Activated CD8-positive, alpha-beta T cell treated with anti-CD3 and anti-CD28 coated beads for 36 hours (primary cell): Measurements from ENCODE around the gene APOA1. TPM values are rescaled to one million over a fixed set of nuclear protein-coding genes. Genes with fewer than 3 reads are reported as not detected.

Source experiments
- ATAC-seq: fragments of 200-7000 bp; cut with Tn5 transposase; one replicate; pipeline ENCODE4 v1.10.0; 2021; ENCODE audit warnings: mild to moderate bottlenecking, moderate library complexity
- CTCF ChIA-PET: fragments of 350-600 bp; sonication (Branson Sonifier 250); formaldehyde crosslinking; loops from one replicate; lab custom pipeline; 2021; ENCODE audit warnings: antibody characterized with exemption; lab: Charles Lee
- POLR2A ChIA-PET: fragments of 350-600 bp; sonication (Branson Sonifier 250); formaldehyde crosslinking; loops from one replicate; lab custom pipeline; 2021; ENCODE audit warnings: antibody characterized with exemption; lab: Charles Lee
- DNase-seq: peaks from one replicate; pipeline ENCODE4 v3.0.0-alpha.2; 2020
- H3K27ac Mint-ChIP-seq: one replicate; pipeline ENCODE4 v1.8.0; 2021; ENCODE audit warnings: mild to moderate bottlenecking, mixed read lengths
- H3K27me3 Mint-ChIP-seq: one replicate; pipeline ENCODE4 v1.8.0; 2021; ENCODE audit warnings: mixed read lengths
- H3K36me3 Mint-ChIP-seq: one replicate; pipeline ENCODE4 v1.8.0; 2021; ENCODE audit warnings: low read depth, mixed read lengths
- H3K4me1 Mint-ChIP-seq: one replicate; pipeline ENCODE4 v1.8.0; 2021; ENCODE audit warnings: low read depth, mixed read lengths
- H3K4me3 Mint-ChIP-seq: one replicate; pipeline ENCODE4 v1.8.0; 2021; ENCODE audit warnings: mild to moderate bottlenecking, moderate library complexity, mixed read lengths
- H3K9me3 Mint-ChIP-seq: one replicate; pipeline ENCODE4 v1.8.0; 2021; ENCODE audit warnings: mixed read lengths
- intact Hi-C: fragments of 100-400 bp; cut with micrococcal nuclease; formaldehyde crosslinking; loops from one replicate; pipeline ENCODE4 v1.10.0; 2022
- total RNA-seq, 2 experiments: library from RNA; stranded (reverse); gene quantifications; one replicate each; pipeline ENCODE4 v1.2.3, GENCODE V29; 2021
- TF ChIP-seq, protein P1 (sequence below): fragments of 200-600 bp; IDR thresholded peaks from one replicate; pipeline ENCODE4 v1.8.0; 2022; ENCODE audit warnings: antibody characterized with exemption, mild to moderate bottlenecking

APOA1 gene
- total RNA-seq, 2 experiments from 2014 or later = not detected

- intact Hi-C loops = no loop called here
- Mint-ChIP-seq H3K36me3 (peaks cover 46% of the 10 kb centered on the region), H3K9me3 (no peaks in the 10 kb centered on the region), H3K27ac (no peak overlapping the region), H3K27me3 (no peaks in the 10 kb centered on the region), H3K4me3 (no peak overlapping the region), H3K4me1 (peaks cover 2% of the 10 kb centered on the region)
- CTCF ChIA-PET = no interaction called here
- POLR2A ChIA-PET = interaction anchor here (3.0 kb wide), 1 partner anchor 9 kb away, joined by 15 read pairs; no protein-coding TSS in a partner anchor
- TF ChIP-seq, protein P1, sequence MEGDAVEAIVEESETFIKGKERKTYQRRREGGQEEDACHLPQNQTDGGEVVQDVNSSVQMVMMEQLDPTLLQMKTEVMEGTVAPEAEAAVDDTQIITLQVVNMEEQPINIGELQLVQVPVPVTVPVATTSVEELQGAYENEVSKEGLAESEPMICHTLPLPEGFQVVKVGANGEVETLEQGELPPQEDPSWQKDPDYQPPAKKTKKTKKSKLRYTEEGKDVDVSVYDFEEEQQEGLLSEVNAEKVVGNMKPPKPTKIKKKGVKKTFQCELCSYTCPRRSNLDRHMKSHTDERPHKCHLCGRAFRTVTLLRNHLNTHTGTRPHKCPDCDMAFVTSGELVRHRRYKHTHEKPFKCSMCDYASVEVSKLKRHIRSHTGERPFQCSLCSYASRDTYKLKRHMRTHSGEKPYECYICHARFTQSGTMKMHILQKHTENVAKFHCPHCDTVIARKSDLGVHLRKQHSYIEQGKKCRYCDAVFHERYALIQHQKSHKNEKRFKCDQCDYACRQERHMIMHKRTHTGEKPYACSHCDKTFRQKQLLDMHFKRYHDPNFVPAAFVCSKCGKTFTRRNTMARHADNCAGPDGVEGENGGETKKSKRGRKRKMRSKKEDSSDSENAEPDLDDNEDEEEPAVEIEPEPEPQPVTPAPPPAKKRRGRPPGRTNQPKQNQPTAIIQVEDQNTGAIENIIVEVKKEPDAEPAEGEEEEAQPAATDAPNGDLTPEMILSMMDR = no peak
- ATAC-seq (no peak), DNase-seq (no peak)
Observed at GRCh38 chr11:116862185-116862584, 24.8 kb upstream of the APOA1 start.

DNA sequence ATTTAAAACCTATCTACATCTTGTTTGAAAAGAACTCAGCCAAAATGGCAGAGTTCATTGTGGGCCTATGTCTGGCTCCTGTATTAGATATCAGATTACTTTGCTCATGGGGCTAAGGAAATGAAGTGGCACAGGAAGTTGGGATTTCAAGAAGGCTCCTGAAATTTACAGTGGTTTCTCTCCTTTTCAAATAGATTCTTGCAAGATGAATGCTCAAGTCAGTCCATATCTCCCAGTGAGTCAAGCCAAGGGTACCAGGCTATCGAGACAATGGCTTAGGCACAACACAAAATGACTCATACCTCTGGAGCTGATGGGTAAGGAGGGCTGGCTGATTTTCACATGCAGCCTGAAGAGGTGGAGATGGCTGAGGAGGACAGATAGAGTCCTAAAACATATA lies 24.1 kb upstream of the APOA1 start:
- no peaks in the 10 kb centered on the region for H3K27me3 Mint-ChIP-seq
- ATAC-seq (no peak), DNase-seq (no peak)
- H3K9me3 Mint-ChIP-seq = no peaks in the 10 kb centered on the region
- peaks cover 5% of the 10 kb centered on the region for H3K4me1 Mint-ChIP-seq
- intact Hi-C loops = no loop called here
- POLR2A ChIA-PET = interaction anchor here (1.3 kb wide), 1 partner anchor 13 kb away, joined by 3 read pairs; no protein-coding TSS in a partner anchor
- CTCF ChIA-PET = no interaction called here
- peaks cover 46% of the 10 kb centered on the region for H3K36me3 Mint-ChIP-seq
- TF ChIP-seq, protein P1 = no peak
- H3K27ac Mint-ChIP-seq = peak overlapping the region; percentile 0
- H3K4me3 Mint-ChIP-seq = no peak overlapping the region

GRCh38 chr11:116860303-116860702 lies 22.9 kb upstream of the APOA1 start:
- CTCF ChIA-PET = interaction anchor here (1.3 kb wide), 1 partner anchor 12 kb away, joined by 3 read pairs; no protein-coding TSS in a partner anchor
- intact Hi-C loops = no loop called here
- TF ChIP-seq, protein P1 = no peak
- H3K36me3 Mint-ChIP-seq = peaks cover 47% of the 10 kb centered on the region
- ATAC-seq (no peak), DNase-seq (no peak)
- POLR2A ChIA-PET = interaction anchor here (1.3 kb wide), 1 partner anchor 11 kb away, joined by 3 read pairs; no protein-coding TSS in a partner anchor
- H3K4me1 Mint-ChIP-seq = peaks cover 15% of the 10 kb centered on the region
- H3K27ac Mint-ChIP-seq = no peak overlapping the region
- no peak overlapping the region for H3K4me3 Mint-ChIP-seq
- no peaks in the 10 kb centered on the region for H3K9me3 Mint-ChIP-seq
- no peaks in the 10 kb centered on the region for H3K27me3 Mint-ChIP-seq

GRCh38 chr11:116859175-116859574 lies 21.8 kb upstream of the APOA1 start:
- Mint-ChIP-seq H3K36me3 (peaks cover 50% of the 10 kb centered on the region), H3K4me3 (no peak overlapping the region), H3K9me3 (peaks cover 3% of the 10 kb centered on the region), H3K27me3 (no peaks in the 10 kb centered on the region), H3K27ac (no peak overlapping the region), H3K4me1 (peaks cover 23% of the 10 kb centered on the region)
- ATAC-seq (no peak), DNase-seq (no peak)
- ChIA-PET POLR2A (interaction anchor here (0.9 kb wide), 2 partner anchors 9 to 14 kb away, joined by 3 to 4 read pairs; no protein-coding TSS in a partner anchor), CTCF (interaction anchor here (1.3 to 1.6 kb wide), 3 partner anchors 23 to 246 kb away, joined by 3 to 5 read pairs (median 4); partner anchors contain the start of gene APOA5)
- intact Hi-C loops = no loop called here
- TF ChIP-seq, protein P1 = no peak

GRCh38 chr11:116857936-116858335 lies 20.5 kb upstream of the APOA1 start:
- no peak for ATAC-seq
- no peak for DNase-seq
- intact Hi-C loops = no loop called here
- CTCF ChIA-PET = interaction anchor here (1.6 kb wide), 1 partner anchor 248 kb away, joined by 5 read pairs; no protein-coding TSS in a partner anchor
- TF ChIP-seq, protein P1 = no peak
- POLR2A ChIA-PET = no interaction called here
- H3K36me3 Mint-ChIP-seq = peaks cover 52% of the 10 kb centered on the region
- H3K9me3 Mint-ChIP-seq = peaks cover 3% of the 10 kb centered on the region
- no peak overlapping the region for H3K27ac Mint-ChIP-seq
- no peaks in the 10 kb centered on the region for H3K27me3 Mint-ChIP-seq
- peaks cover 35% of the 10 kb centered on the region for H3K4me1 Mint-ChIP-seq
- no peak overlapping the region for H3K4me3 Mint-ChIP-seq
